NCI-H2196 treated with DMSO at 0.1 percent for 48 hours (cell line): ENCODE data around the gene SCLT1.
"Not testable (repeated sequence)": the region's sequence is repeated elsewhere in the genome, so short reads cannot be mapped to it uniquely, and the experiment has no call there.

ENCODE experiments used
- DNase-seq: peaks from one replicate; lab custom pipeline; 2025; ENCODE audit not compliant: unreplicated experiment; lab: John Stamatoyannopoulos, UW

Gene SCLT1

GRCh38 chr4:129093191-129093920, at the start of gene SCLT1:
SCLT1 (minus strand) TSS chr4:129093539; CDS start chr4:129093103, 436 bp downstream.
- peak; percentile 80 for DNase-seq

- DNase-seq = no peak
Observed at GRCh38 chr4:129140521-129140920, 47.2 kb upstream of the SCLT1 start.

DNA sequence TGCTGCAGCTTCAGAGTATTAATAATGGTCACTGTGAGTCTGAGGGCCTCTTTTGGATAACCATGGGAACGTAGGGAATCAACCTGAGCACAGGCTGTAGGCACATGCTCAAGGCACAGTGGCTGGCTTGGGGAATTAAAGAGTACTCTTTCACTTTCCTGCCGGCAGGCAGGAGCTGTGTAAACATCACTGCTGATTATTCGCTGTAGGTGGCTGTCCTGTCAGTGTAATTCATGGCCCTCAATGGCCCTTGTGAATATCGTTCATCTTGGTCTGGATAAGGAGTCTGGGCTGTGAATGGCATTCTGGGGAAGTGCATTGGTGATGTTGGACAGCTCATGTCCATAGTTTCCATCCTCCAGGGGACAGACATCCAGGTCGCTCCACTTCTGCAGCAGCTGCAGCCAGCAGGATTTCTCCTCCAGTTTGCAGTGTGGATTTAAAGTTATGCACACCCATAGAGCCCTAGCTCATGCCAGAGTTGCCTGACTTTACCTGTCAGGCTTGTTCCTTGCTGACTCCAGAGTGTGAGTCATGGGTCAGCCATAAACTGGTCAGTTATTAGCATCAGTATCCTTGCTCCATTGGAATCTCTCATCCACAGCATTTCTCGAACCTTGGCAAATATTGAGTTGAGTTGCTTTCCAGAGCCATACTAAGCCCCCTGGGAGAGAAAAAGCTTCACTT, 45.6 kb upstream of the SCLT1 start:
- DNase-seq = no peak

DNA sequence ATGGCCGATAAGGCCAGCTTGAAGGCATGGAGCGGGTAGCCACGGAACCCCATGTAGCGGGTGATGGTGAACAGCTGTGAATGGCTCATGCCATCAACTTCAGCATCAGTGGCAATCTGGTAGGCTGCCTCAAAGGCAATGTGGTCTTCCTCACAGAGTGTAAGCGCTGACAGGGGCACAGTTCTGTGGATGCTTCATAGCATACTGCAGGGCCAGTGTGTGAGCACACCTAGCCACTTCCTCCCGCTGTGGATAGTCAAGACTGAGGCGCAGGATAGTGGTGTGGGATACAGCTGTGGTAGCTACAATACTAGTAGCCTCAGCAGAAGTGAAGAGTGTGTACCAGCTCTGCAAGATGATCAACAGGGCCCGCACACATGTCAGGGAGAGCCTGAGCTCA, 43.1 kb upstream of the SCLT1 start:
- no peak for DNase-seq

- no peak for DNase-seq
Observed at GRCh38 chr4:129131343-129131742, 38.0 kb upstream of the SCLT1 start.

- no peak for DNase-seq
Observed at GRCh38 chr4:129129143-129129542, 35.8 kb upstream of the SCLT1 start.

- not testable (repeated sequence) for DNase-seq
Observed at GRCh38 chr4:129126614-129127013, 33.3 kb upstream of the SCLT1 start.

DNA sequence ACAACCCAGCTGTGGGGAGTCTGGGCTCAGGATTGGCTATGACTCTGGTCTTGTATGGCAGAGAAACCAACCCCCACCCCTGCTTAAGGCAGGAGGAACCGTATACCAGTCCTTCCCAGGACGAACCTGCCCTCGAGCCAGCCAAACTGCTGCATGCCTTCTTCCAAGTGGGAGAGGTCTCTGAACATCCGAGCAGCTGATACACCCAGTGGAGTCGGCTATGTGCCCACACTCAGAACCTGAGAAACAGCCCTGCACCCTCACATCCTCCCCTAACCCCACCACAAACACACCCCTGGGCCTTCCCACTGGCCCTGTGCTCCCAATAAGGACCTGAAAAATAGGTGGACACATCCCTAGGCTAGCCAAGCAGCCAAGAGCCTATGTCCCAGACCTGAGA, 24.4 kb upstream of the SCLT1 start:
- no peak for DNase-seq

DNA sequence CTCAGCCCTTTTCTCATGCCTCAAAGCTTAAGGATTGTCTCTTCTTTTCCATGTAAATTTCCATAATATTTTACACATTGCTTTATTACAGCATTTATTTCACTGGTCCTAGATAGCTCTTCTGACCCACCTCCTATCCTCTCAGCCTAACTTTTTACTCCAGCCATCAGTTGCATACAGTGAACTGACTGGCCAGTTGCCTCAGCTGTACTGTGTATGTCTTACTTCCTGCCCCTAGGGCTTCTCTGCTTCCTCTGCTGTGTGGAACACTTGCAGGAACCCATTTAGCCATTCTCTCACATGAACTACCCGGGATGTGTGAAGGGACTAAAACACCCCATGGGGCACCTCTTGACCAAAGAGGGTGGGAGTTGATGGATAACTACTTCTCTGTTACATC, 20.6 kb upstream of the SCLT1 start:
- no peak for DNase-seq

- DNase-seq = no peak
Observed at GRCh38 chr4:129113434-129113833, 20.1 kb upstream of the SCLT1 start.

DNA sequence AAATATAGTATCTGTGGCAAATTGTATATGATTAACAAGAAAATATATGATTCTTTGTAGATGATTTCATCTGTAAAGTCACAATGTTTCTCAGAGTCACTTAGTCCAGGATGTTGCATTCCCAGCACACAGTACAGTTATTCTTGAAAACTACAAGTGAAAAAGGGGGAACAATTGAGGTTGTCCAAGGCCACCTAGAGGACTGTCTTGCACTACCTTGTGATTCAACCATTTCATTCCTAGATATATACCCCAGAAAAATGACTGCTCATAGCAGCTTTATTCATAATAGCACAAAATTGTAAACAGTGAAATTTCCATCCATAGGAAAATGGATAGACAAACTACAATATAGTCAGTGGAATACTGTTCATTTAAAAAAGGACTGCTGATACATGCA, 18.6 kb upstream of the SCLT1 start:
- DNase-seq = no peak

DNA sequence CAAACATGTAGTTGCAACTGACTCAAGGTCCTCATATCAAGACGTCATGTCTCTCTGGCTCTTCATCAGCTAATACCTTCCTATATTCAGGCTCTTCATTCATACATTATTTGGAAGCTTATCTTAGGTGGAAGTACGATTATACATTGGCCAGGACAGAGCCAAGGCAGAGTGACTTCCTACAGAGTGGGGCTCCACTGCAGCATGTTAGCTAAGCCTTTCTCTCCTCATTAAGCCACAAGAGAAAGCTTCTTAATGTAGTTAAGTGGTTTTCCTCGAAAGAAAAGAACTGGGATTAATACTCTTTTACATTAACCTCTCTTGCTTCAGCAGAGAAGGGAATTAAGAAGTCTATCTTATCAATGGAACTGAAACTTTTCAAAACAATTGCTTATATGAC, 17.6 kb upstream of the SCLT1 start:
- no peak for DNase-seq

DNA sequence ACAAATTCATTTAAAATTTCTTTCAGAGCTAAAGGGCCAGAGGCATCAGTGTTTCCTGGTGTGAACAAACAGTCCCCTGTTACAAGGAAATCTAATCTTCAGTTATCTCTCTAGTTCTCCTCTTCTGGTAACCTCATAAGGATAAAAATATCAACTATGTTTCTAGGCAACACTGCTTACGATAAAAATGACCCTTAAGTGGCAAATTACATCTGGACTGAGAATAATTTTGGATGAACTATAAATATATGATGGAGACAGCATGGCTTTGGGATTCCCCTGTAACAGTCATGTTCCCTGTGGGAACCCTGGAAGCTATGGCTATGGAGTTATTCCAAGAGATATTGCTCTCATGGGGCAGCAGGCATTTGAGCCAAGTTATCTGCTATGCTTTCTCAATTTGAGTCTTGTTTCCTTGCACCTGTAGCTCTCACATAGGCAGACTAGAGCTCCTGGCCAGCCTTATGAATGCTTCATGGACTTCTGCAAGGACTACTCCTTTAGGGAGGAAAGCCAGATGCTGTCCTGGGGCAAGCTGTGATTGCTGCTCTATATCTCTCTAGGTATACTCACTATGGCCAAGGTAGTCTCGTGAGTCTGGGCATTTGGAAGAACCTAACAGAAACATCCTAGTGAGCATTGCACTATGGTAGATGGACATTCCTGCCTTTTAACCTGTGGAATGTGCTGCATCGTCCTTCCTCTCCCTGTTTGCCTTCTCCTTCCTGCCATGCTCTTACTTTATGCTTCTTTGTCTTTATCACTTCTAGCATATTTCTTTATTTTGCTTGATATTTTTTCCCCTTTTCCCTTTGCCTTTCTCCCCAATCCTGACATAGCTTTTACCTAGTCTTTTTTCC, 16.9 kb upstream of the SCLT1 start:
- DNase-seq = no peak

- DNase-seq = no peak
Observed at GRCh38 chr4:129098531-129099001, 5.2 kb upstream of the SCLT1 start.

DNA sequence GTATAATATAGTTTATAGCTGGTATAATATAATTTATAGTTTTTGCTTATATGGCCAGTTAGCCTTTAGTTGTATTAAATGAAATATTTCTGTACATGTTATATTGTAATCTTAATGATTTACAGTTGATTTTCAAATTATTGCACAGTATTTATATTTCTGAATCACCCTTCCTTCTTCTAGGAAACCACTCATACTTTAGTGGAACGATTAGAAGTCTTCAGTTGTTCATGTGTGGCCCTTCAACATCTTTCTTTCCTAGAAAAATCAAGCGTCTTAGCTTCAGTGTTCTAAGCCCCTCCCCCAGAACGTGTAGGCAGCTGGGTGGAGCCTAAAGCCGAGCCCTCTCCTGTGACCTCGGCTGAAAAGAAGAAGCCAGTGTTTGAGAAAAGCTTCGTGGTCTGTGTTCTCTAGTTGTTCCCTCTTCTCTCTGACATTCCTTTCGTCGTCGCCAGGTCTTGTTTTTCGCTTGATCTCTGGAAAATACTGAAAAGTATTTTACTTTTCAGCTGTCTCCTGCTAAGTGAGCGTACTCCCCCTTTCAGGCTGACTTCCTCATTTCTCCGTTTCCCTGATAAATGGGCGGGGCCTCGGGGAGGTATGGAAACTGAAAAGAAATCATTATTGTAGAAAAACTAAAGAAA, 2.6 kb upstream of the SCLT1 start, which contains the start of gene C4orf33:
TSS of gene C4orf33 (plus strand) at position 342 of the 644 bp plus-strand sequence. CDS start 6,459 bp downstream, outside the sequence.
- peak; percentile 43 for DNase-seq

GRCh38 chr4:129094347-129094746, 1.0 kb upstream of the SCLT1 start:
- DNase-seq = no peak

DNA sequence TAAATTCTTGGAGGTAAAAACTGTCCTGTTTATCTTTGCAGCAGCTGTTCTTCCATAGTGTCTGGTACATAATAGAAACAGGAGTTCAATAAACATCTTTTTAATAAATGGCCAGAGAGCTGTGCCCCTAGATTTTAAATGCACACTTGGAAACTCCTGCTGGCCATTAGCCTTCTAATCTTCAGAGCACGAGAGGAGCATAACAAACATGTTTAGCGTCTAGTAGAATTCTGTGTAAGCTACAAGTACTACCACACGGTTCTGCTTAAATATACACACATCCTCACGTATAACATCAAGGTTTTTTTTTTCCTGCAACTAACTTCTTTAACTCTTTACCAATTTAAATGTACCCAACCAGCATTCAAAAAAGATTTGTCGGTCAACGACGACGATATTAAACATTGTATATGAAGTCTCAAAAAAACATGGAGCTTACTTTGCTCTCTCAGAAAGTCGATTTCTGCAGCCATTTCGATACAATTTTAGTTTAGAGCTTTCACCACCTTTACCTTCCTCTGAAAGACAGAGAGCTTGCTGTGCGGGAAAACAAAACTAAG, 628 bp downstream of the SCLT1 start:
- DNase-seq = no peak

DNA sequence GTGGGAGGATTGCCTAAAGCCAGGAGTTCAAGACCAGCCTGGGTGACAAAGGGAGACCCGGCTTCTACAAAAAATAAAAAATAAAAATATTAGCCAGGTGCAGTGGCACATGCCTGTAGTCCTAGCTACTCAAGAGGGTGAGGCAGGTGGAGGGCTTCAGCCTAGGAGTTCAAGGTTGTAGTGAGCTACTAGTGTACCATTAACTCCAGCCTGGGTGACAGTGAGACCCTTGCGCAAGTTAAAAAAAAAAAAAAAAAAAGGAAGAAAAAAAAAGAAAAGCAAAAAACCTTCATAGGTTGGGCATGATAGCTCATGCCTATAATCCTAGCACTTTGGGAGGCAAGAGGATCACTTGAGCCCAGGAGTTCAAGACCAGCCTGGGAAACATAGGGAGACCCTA, 5.8 kb downstream of the SCLT1 start:
- no peak for DNase-seq

DNA sequence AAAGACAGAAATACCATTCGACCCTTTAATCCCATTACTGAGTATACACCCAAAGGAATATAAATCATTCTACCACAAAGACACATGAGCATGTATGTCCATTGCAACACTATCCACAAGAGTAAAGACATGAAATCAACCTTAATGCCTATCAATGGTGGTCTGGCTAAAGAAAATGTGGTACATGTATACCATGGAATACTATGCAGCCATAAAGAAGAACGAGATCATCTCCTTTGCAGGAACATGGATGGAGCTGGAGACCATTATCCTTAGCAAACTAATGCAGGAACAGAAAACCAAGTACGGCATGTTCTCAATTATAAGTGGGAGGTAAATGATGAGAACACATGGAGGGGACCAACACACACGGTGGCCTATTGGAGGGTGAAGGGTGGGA, 7.9 kb downstream of the SCLT1 start:
- DNase-seq = no peak

GRCh38 chr4:129082302-129082701, 11.0 kb downstream of the SCLT1 start:
- DNase-seq = no peak

DNA sequence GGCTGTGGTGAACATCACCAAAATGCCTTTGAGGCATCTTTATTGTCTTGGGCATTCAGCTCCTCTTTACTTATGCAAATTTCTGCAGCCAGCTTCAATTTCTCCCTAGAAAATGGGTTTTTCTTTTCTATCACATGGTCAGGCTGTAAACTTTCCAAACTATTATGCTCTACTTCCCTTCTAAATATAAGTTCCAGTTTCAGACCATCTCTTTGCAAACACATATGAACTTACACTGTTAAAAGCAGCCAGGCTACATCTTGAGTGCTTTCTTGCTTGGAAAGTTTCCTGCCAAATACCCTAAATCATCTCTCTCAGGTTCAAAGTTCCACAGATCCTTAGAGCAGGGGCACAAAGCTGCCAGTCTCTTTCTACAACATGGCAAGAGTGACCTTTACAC, 13.2 kb downstream of the SCLT1 start:
- DNase-seq = no peak
